Measurements from ENCODE around the gene BAZ2B.

BAZ2B gene

GRCh38 chr2:159571540-159572260 is 44.6 kb downstream of the BAZ2B start:
- peaks cover 10% of the 10 kb centered on the region; the same call in 1 of the 2 replicates for H3K4me1 ChIP-seq (ENCODE audit: insufficient read depth, low read length)
- no peak overlapping the region for H3K4me3 ChIP-seq (ENCODE audit: low read length)
- 87% methylated on average over 3 of the region's 3 CpGs for WGBS
- H3K36me3 ChIP-seq (ENCODE audit: insufficient read depth, low read length): peaks cover 11% of the 10 kb centered on the region; the same call in 1 of the 2 replicates
- H3K27me3 ChIP-seq (ENCODE audit: insufficient read depth, low read length): no peaks in the 10 kb centered on the region
- H3K27ac ChIP-seq (ENCODE audit: low read depth, low read length): no peak overlapping the region
- no peak overlapping the region for H3K9ac ChIP-seq (ENCODE audit: low read depth, low read length)
- H3K9me3 ChIP-seq (ENCODE audit: insufficient read depth, low read depth, low read length): peaks cover 11% of the 10 kb centered on the region; the same call in 1 of the 2 replicates

GRCh38 chr2:159564081-159564480 is 52.3 kb downstream of the BAZ2B start:
- H3K36me3 ChIP-seq (ENCODE audit: insufficient read depth, low read length): no peaks in the 10 kb centered on the region
- H3K4me3 ChIP-seq (ENCODE audit: low read length): no peak overlapping the region
- H3K9ac ChIP-seq (ENCODE audit: low read depth, low read length): no peak overlapping the region
- no peaks in the 10 kb centered on the region for H3K4me1 ChIP-seq (ENCODE audit: insufficient read depth, low read length)
- H3K27ac ChIP-seq (ENCODE audit: low read depth, low read length): no peak overlapping the region
- H3K27me3 ChIP-seq (ENCODE audit: insufficient read depth, low read length): no peaks in the 10 kb centered on the region
- no peaks in the 10 kb centered on the region for H3K9me3 ChIP-seq (ENCODE audit: insufficient read depth, low read depth, low read length)

GRCh38 chr2:159562248-159562647 is 54.1 kb downstream of the BAZ2B start:
- H3K27ac ChIP-seq (ENCODE audit: low read depth, low read length): no peak overlapping the region
- H3K9me3 ChIP-seq (ENCODE audit: insufficient read depth, low read depth, low read length): no peaks in the 10 kb centered on the region
- H3K4me1 ChIP-seq (ENCODE audit: insufficient read depth, low read length): 0 out of 2 replicates have a peak, but pooled peaks cover 2% of the 10 kb centered on the region
- H3K9ac ChIP-seq (ENCODE audit: low read depth, low read length): no peak overlapping the region
- no peaks in the 10 kb centered on the region for H3K27me3 ChIP-seq (ENCODE audit: insufficient read depth, low read length)
- H3K36me3 ChIP-seq (ENCODE audit: insufficient read depth, low read length): no peaks in the 10 kb centered on the region
- no peak overlapping the region for H3K4me3 ChIP-seq (ENCODE audit: low read length)
- 90% methylated on average over 2 of the region's 2 CpGs for WGBS

GRCh38 chr2:159561786-159562185 is 54.6 kb downstream of the BAZ2B start:
- H3K9ac ChIP-seq (ENCODE audit: low read depth, low read length): no peak overlapping the region
- no peaks in the 10 kb centered on the region for H3K9me3 ChIP-seq (ENCODE audit: insufficient read depth, low read depth, low read length)
- H3K27ac ChIP-seq (ENCODE audit: low read depth, low read length): no peak overlapping the region
- 0 out of 2 replicates have a peak, but pooled peaks cover 2% of the 10 kb centered on the region for H3K4me1 ChIP-seq (ENCODE audit: insufficient read depth, low read length)
- no peak overlapping the region for H3K4me3 ChIP-seq (ENCODE audit: low read length)
- H3K27me3 ChIP-seq (ENCODE audit: insufficient read depth, low read length): no peaks in the 10 kb centered on the region
- WGBS: 96% methylated on average over 2 of the region's 2 CpGs
- H3K36me3 ChIP-seq (ENCODE audit: insufficient read depth, low read length): no peaks in the 10 kb centered on the region

GRCh38 chr2:159561242-159561641 is 55.1 kb downstream of the BAZ2B start:
- H3K4me3 ChIP-seq (ENCODE audit: low read length): no peak overlapping the region
- no peak overlapping the region for H3K9ac ChIP-seq (ENCODE audit: low read depth, low read length)

GRCh38 chr2:159559034-159559433 is 57.3 kb downstream of the BAZ2B start:
- Histone ChIP-seq H3K9me3 (ENCODE audit: insufficient read depth, low read depth, low read length) (no peaks in the 10 kb centered on the region), H3K27me3 (ENCODE audit: insufficient read depth, low read length) (no peaks in the 10 kb centered on the region), H3K9ac (ENCODE audit: low read depth, low read length) (no peak overlapping the region), H3K27ac (ENCODE audit: low read depth, low read length) (no peak overlapping the region), H3K4me1 (ENCODE audit: insufficient read depth, low read length) (0 out of 2 replicates have a peak, but pooled peaks cover 2% of the 10 kb centered on the region), H3K4me3 (ENCODE audit: low read length) (no peak overlapping the region), H3K36me3 (ENCODE audit: insufficient read depth, low read length) (0 out of 2 replicates have a peak, but pooled peaks cover 1% of the 10 kb centered on the region)
- 96% methylated on average over 3 of the region's 4 CpGs for WGBS

More at GRCh38 chr2:159561242-159561641, 55.1 kb downstream of the BAZ2B start:
- Histone ChIP-seq H3K4me1 (ENCODE audit: insufficient read depth, low read length) (0 out of 2 replicates have a peak, but pooled peaks cover 2% of the 10 kb centered on the region), H3K27ac (ENCODE audit: low read depth, low read length) (no peak overlapping the region), H3K27me3 (ENCODE audit: insufficient read depth, low read length) (no peaks in the 10 kb centered on the region), H3K36me3 (ENCODE audit: insufficient read depth, low read length) (no peaks in the 10 kb centered on the region), H3K9me3 (ENCODE audit: insufficient read depth, low read depth, low read length) (no peaks in the 10 kb centered on the region)

- 98% methylated on average over 4 of the region's 4 CpGs for WGBS
- 0 out of 2 replicates have a peak, but pooled peaks cover 3% of the 10 kb centered on the region for H3K36me3 ChIP-seq (ENCODE audit: insufficient read depth, low read length)
Observed at GRCh38 chr2:159558479-159558878, 57.9 kb downstream of the BAZ2B start.

GRCh38 chr2:159557437-159558034 is 58.8 kb downstream of the BAZ2B start:
- Histone ChIP-seq H3K27ac (ENCODE audit: low read depth, low read length) (no peak overlapping the region), H3K4me3 (ENCODE audit: low read length) (no peak overlapping the region), H3K4me1 (ENCODE audit: insufficient read depth, low read length) (0 out of 2 replicates have a peak, but pooled peaks cover 2% of the 10 kb centered on the region), H3K36me3 (ENCODE audit: insufficient read depth, low read length) (0 out of 2 replicates have a peak, but pooled peaks cover 3% of the 10 kb centered on the region), H3K9me3 (ENCODE audit: insufficient read depth, low read depth, low read length) (no peaks in the 10 kb centered on the region), H3K27me3 (ENCODE audit: insufficient read depth, low read length) (no peaks in the 10 kb centered on the region), H3K9ac (ENCODE audit: low read depth, low read length) (no peak overlapping the region)
- WGBS: 76% methylated on average over 5 of the region's 5 CpGs

More at GRCh38 chr2:159558479-159558878, 57.9 kb downstream of the BAZ2B start:
- no peaks in the 10 kb centered on the region for H3K27me3 ChIP-seq (ENCODE audit: insufficient read depth, low read length)
- no peaks in the 10 kb centered on the region for H3K9me3 ChIP-seq (ENCODE audit: insufficient read depth, low read depth, low read length)
- H3K4me1 ChIP-seq (ENCODE audit: insufficient read depth, low read length): 0 out of 2 replicates have a peak, but pooled peaks cover 2% of the 10 kb centered on the region
- H3K27ac ChIP-seq (ENCODE audit: low read depth, low read length): no peak overlapping the region
- H3K4me3 ChIP-seq (ENCODE audit: low read length): no peak overlapping the region
- H3K9ac ChIP-seq (ENCODE audit: low read depth, low read length): no peak overlapping the region

GRCh38 chr2:159555651-159556392 is 60.5 kb downstream of the BAZ2B start:
- H3K4me1 ChIP-seq (ENCODE audit: insufficient read depth, low read length): 0 out of 2 replicates have a peak, but pooled peaks cover 2% of the 10 kb centered on the region
- 90% methylated on average over 2 of the region's 4 CpGs for WGBS

GRCh38 chr2:159553727-159554126 is 62.6 kb downstream of the BAZ2B start:
- no peaks in the 10 kb centered on the region for H3K9me3 ChIP-seq (ENCODE audit: insufficient read depth, low read depth, low read length)
- no peak overlapping the region for H3K27ac ChIP-seq (ENCODE audit: low read depth, low read length)
- 89% methylated on average over 1 of the region's 1 CpG for WGBS
- 0 out of 2 replicates have a peak, but pooled peaks cover 3% of the 10 kb centered on the region for H3K36me3 ChIP-seq (ENCODE audit: insufficient read depth, low read length)
- H3K4me3 ChIP-seq (ENCODE audit: low read length): no peak overlapping the region
- H3K9ac ChIP-seq (ENCODE audit: low read depth, low read length): no peak overlapping the region
- H3K27me3 ChIP-seq (ENCODE audit: insufficient read depth, low read length): no peaks in the 10 kb centered on the region
- 0 out of 2 replicates have a peak, but pooled peaks cover 2% of the 10 kb centered on the region for H3K4me1 ChIP-seq (ENCODE audit: insufficient read depth, low read length)

More at GRCh38 chr2:159555651-159556392, 60.5 kb downstream of the BAZ2B start:
- H3K9ac ChIP-seq (ENCODE audit: low read depth, low read length): no peak overlapping the region
- 0 out of 2 replicates have a peak, but pooled peaks cover 3% of the 10 kb centered on the region for H3K36me3 ChIP-seq (ENCODE audit: insufficient read depth, low read length)
- H3K27ac ChIP-seq (ENCODE audit: low read depth, low read length): no peak overlapping the region
- H3K4me3 ChIP-seq (ENCODE audit: low read length): no peak overlapping the region
- H3K27me3 ChIP-seq (ENCODE audit: insufficient read depth, low read length): no peaks in the 10 kb centered on the region
- no peaks in the 10 kb centered on the region for H3K9me3 ChIP-seq (ENCODE audit: insufficient read depth, low read depth, low read length)

GRCh38 chr2:159551806-159552205 is 64.5 kb downstream of the BAZ2B start:
- 80% methylated on average over 1 of the region's 1 CpG for WGBS
- no peaks in the 10 kb centered on the region for H3K27me3 ChIP-seq (ENCODE audit: insufficient read depth, low read length)
- no peak overlapping the region for H3K9ac ChIP-seq (ENCODE audit: low read depth, low read length)
- H3K27ac ChIP-seq (ENCODE audit: low read depth, low read length): no peak overlapping the region
- H3K4me1 ChIP-seq (ENCODE audit: insufficient read depth, low read length): no peaks in the 10 kb centered on the region
- H3K4me3 ChIP-seq (ENCODE audit: low read length): no peak overlapping the region
- H3K36me3 ChIP-seq (ENCODE audit: insufficient read depth, low read length): 0 out of 2 replicates have a peak, but pooled peaks cover 3% of the 10 kb centered on the region
- no peaks in the 10 kb centered on the region for H3K9me3 ChIP-seq (ENCODE audit: insufficient read depth, low read depth, low read length)
